ENCODE results near the gene TMEM132A.

Gene TMEM132A

GRCh38 chr11:60928563-60929001 is 4.3 kb downstream of the TMEM132A start:
- peaks cover 12 to 15% of the 10 kb centered on the region in 2 donors for H3K4me1 ChIP-seq (ENCODE audit: control insufficient read depth in 2 of 2, insufficient read depth in 2 of 2, low read length in 2 of 2)
- H3K4me3 ChIP-seq (ENCODE audit: low read length in 2 of 2) = no peak overlapping the region
- H3K27me3 ChIP-seq (ENCODE audit: control insufficient read depth in 2 of 2, insufficient read depth in 2 of 2, low read length in 2 of 2) = peaks cover 0 to 4% of the 10 kb centered on the region in 2 donors
- H3K9ac ChIP-seq (ENCODE audit: low read depth in 1 of 2, low read length in 2 of 2) = no peak overlapping the region
- no peak overlapping the region for H3K27ac ChIP-seq (ENCODE audit: low read depth in 2 of 2, low read length in 2 of 2)
- no peaks in the 10 kb centered on the region for H3K36me3 ChIP-seq (ENCODE audit: control insufficient read depth in 2 of 2, insufficient read depth in 2 of 2, low read length in 2 of 2)
- H3K9me3 ChIP-seq (ENCODE audit: control insufficient read depth in 2 of 2, low read length in 2 of 2) = no peaks in the 10 kb centered on the region

- Histone ChIP-seq H3K9me3 (ENCODE audit: control insufficient read depth in 2 of 2, low read length in 2 of 2) (no peaks in the 10 kb centered on the region), H3K36me3 (ENCODE audit: control insufficient read depth in 2 of 2, insufficient read depth in 2 of 2, low read length in 2 of 2) (no peaks in the 10 kb centered on the region), H3K9ac (ENCODE audit: low read depth in 1 of 2, low read length in 2 of 2) (no peak overlapping the region), H3K27ac (ENCODE audit: low read depth in 2 of 2, low read length in 2 of 2) (no peak overlapping the region), H3K27me3 (ENCODE audit: control insufficient read depth in 2 of 2, insufficient read depth in 2 of 2, low read length in 2 of 2) (peaks cover 0 to 4% of the 10 kb centered on the region in 2 donors), H3K4me1 (ENCODE audit: control insufficient read depth in 2 of 2, insufficient read depth in 2 of 2, low read length in 2 of 2) (peaks cover 6 to 7% of the 10 kb centered on the region in 2 donors), H3K4me3 (ENCODE audit: low read length in 2 of 2) (no peak overlapping the region)
Measured at GRCh38 chr11:60929764-60930163, 5.5 kb downstream of the TMEM132A start.

GRCh38 chr11:60930394-60930793 is 6.1 kb downstream of the TMEM132A start:
- peaks cover 0 to 3% of the 10 kb centered on the region in 2 donors for H3K4me1 ChIP-seq (ENCODE audit: control insufficient read depth in 2 of 2, insufficient read depth in 2 of 2, low read length in 2 of 2)
- H3K9me3 ChIP-seq (ENCODE audit: control insufficient read depth in 2 of 2, low read length in 2 of 2) = no peaks in the 10 kb centered on the region
- H3K27ac ChIP-seq (ENCODE audit: low read depth in 2 of 2, low read length in 2 of 2) = no peak overlapping the region
- no peaks in the 10 kb centered on the region for H3K36me3 ChIP-seq (ENCODE audit: control insufficient read depth in 2 of 2, insufficient read depth in 2 of 2, low read length in 2 of 2)
- H3K27me3 ChIP-seq (ENCODE audit: control insufficient read depth in 2 of 2, insufficient read depth in 2 of 2, low read length in 2 of 2) = no peaks in the 10 kb centered on the region
- no peak overlapping the region for H3K9ac ChIP-seq (ENCODE audit: low read depth in 1 of 2, low read length in 2 of 2)
- H3K4me3 ChIP-seq (ENCODE audit: low read length in 2 of 2) = no peak overlapping the region

- H3K4me1 ChIP-seq (ENCODE audit: control insufficient read depth in 2 of 2, insufficient read depth in 2 of 2, low read length in 2 of 2) = peaks cover 0 to 3% of the 10 kb centered on the region in 2 donors
- no peaks in the 10 kb centered on the region for H3K27me3 ChIP-seq (ENCODE audit: control insufficient read depth in 2 of 2, insufficient read depth in 2 of 2, low read length in 2 of 2)
- H3K27ac ChIP-seq (ENCODE audit: low read depth in 2 of 2, low read length in 2 of 2) = no peak overlapping the region
- no peaks in the 10 kb centered on the region for H3K9me3 ChIP-seq (ENCODE audit: control insufficient read depth in 2 of 2, low read length in 2 of 2)
- H3K4me3 ChIP-seq (ENCODE audit: low read length in 2 of 2) = no peak overlapping the region
- H3K9ac ChIP-seq (ENCODE audit: low read depth in 1 of 2, low read length in 2 of 2) = no peak overlapping the region
- no peaks in the 10 kb centered on the region for H3K36me3 ChIP-seq (ENCODE audit: control insufficient read depth in 2 of 2, insufficient read depth in 2 of 2, low read length in 2 of 2)
Measured at GRCh38 chr11:60931917-60932316, 7.7 kb downstream of the TMEM132A start.

- Histone ChIP-seq H3K9me3 (ENCODE audit: control insufficient read depth in 2 of 2, low read length in 2 of 2) (no peaks in the 10 kb centered on the region), H3K9ac (ENCODE audit: low read depth in 1 of 2, low read length in 2 of 2) (no peak overlapping the region), H3K4me1 (ENCODE audit: control insufficient read depth in 2 of 2, insufficient read depth in 2 of 2, low read length in 2 of 2) (peaks cover 0 to 3% of the 10 kb centered on the region in 2 donors), H3K4me3 (ENCODE audit: low read length in 2 of 2) (no peak overlapping the region), H3K27me3 (ENCODE audit: control insufficient read depth in 2 of 2, insufficient read depth in 2 of 2, low read length in 2 of 2) (no peaks in the 10 kb centered on the region), H3K27ac (ENCODE audit: low read depth in 2 of 2, low read length in 2 of 2) (no peak overlapping the region), H3K36me3 (ENCODE audit: control insufficient read depth in 2 of 2, insufficient read depth in 2 of 2, low read length in 2 of 2) (no peaks in the 10 kb centered on the region)
Measured at GRCh38 chr11:60932605-60933356, 8.5 kb downstream of the TMEM132A start.

- Histone ChIP-seq H3K27ac (ENCODE audit: low read depth in 2 of 2, low read length in 2 of 2) (no peak overlapping the region), H3K4me3 (ENCODE audit: low read length in 2 of 2) (no peak overlapping the region), H3K36me3 (ENCODE audit: control insufficient read depth in 2 of 2, insufficient read depth in 2 of 2, low read length in 2 of 2) (no peaks in the 10 kb centered on the region), H3K4me1 (ENCODE audit: control insufficient read depth in 2 of 2, insufficient read depth in 2 of 2, low read length in 2 of 2) (peaks cover 0 to 3% of the 10 kb centered on the region in 2 donors), H3K9me3 (ENCODE audit: control insufficient read depth in 2 of 2, low read length in 2 of 2) (no peaks in the 10 kb centered on the region), H3K27me3 (ENCODE audit: control insufficient read depth in 2 of 2, insufficient read depth in 2 of 2, low read length in 2 of 2) (no peaks in the 10 kb centered on the region), H3K9ac (ENCODE audit: low read depth in 1 of 2, low read length in 2 of 2) (no peak overlapping the region)
Measured at GRCh38 chr11:60933416-60934123, 9.3 kb downstream of the TMEM132A start.

- H3K27me3 ChIP-seq (ENCODE audit: control insufficient read depth in 2 of 2, insufficient read depth in 2 of 2, low read length in 2 of 2) = no peaks in the 10 kb centered on the region
- H3K36me3 ChIP-seq (ENCODE audit: control insufficient read depth in 2 of 2, insufficient read depth in 2 of 2, low read length in 2 of 2) = peaks cover 0 to 2% of the 10 kb centered on the region in 2 donors
- no peaks in the 10 kb centered on the region for H3K9me3 ChIP-seq (ENCODE audit: control insufficient read depth in 2 of 2, low read length in 2 of 2)
- no peak overlapping the region for H3K9ac ChIP-seq (ENCODE audit: low read depth in 1 of 2, low read length in 2 of 2)
- H3K4me1 ChIP-seq (ENCODE audit: control insufficient read depth in 2 of 2, insufficient read depth in 2 of 2, low read length in 2 of 2) = peaks cover 0 to 3% of the 10 kb centered on the region in 2 donors
- H3K4me3 ChIP-seq (ENCODE audit: low read length in 2 of 2) = no peak overlapping the region
- no peak overlapping the region for H3K27ac ChIP-seq (ENCODE audit: low read depth in 2 of 2, low read length in 2 of 2)
Measured at GRCh38 chr11:60934124-60934789, 10.0 kb downstream of the TMEM132A start.

- Histone ChIP-seq H3K4me3 (ENCODE audit: low read length in 2 of 2) (no peak overlapping the region), H3K27me3 (ENCODE audit: control insufficient read depth in 2 of 2, insufficient read depth in 2 of 2, low read length in 2 of 2) (no peaks in the 10 kb centered on the region), H3K9ac (ENCODE audit: low read depth in 1 of 2, low read length in 2 of 2) (no peak overlapping the region), H3K4me1 (ENCODE audit: control insufficient read depth in 2 of 2, insufficient read depth in 2 of 2, low read length in 2 of 2) (peaks cover 0 to 3% of the 10 kb centered on the region in 2 donors), H3K9me3 (ENCODE audit: control insufficient read depth in 2 of 2, low read length in 2 of 2) (no peaks in the 10 kb centered on the region), H3K36me3 (ENCODE audit: control insufficient read depth in 2 of 2, insufficient read depth in 2 of 2, low read length in 2 of 2) (peaks cover 0 to 4% of the 10 kb centered on the region in 2 donors), H3K27ac (ENCODE audit: low read depth in 2 of 2, low read length in 2 of 2) (no peak overlapping the region)
Measured at GRCh38 chr11:60934790-60935605, 10.7 kb downstream of the TMEM132A start.

- Histone ChIP-seq H3K27me3 (ENCODE audit: control insufficient read depth in 2 of 2, insufficient read depth in 2 of 2, low read length in 2 of 2) (no peaks in the 10 kb centered on the region), H3K27ac (ENCODE audit: low read depth in 2 of 2, low read length in 2 of 2) (no peak overlapping the region), H3K9ac (ENCODE audit: low read depth in 1 of 2, low read length in 2 of 2) (no peak overlapping the region), H3K4me3 (ENCODE audit: low read length in 2 of 2) (no peak overlapping the region), H3K36me3 (ENCODE audit: control insufficient read depth in 2 of 2, insufficient read depth in 2 of 2, low read length in 2 of 2) (peaks cover 0 to 4% of the 10 kb centered on the region in 2 donors), H3K9me3 (ENCODE audit: control insufficient read depth in 2 of 2, low read length in 2 of 2) (no peaks in the 10 kb centered on the region), H3K4me1 (ENCODE audit: control insufficient read depth in 2 of 2, insufficient read depth in 2 of 2, low read length in 2 of 2) (peaks cover 0 to 3% of the 10 kb centered on the region in 2 donors)
Measured at GRCh38 chr11:60935676-60936442, 11.6 kb downstream of the TMEM132A start.

Measured in mucosa of rectum (tissue), 2 donors.